ENCODE data around the gene GCFC2.

- TF ChIP-seq EZH2phosphoT487 (IDR thresholded peaks at IDR 0.05; ENCODE audit: low read depth) = no peak
- no peak for TF ChIP-seq CTCF (IDR thresholded peaks at IDR 0.05; ENCODE audit: low read depth, low read length)
Measured at GRCh38 chr2:75641587-75641986, 69.1 kb downstream of the GCFC2 start.

Data from OCI-LY3 (cell line).